HL-60 (cell line): ENCODE results near the gene MYEOV.

Experiments used
- CTCF ChIP-seq: IDR thresholded peaks from one replicate; pipeline ENCODE4 v1.5.1; 2011; ENCODE audit warnings: low read length, control low read depth, inconsistent platforms; ENCODE audit not compliant: insufficient read depth
- GABPA ChIP-seq: IDR thresholded peaks from 2 replicates; pipeline ENCODE4 v1.6.1; 2012; ENCODE audit warnings: low read depth
- POLR2AphosphoS5 ChIP-seq: IDR thresholded peaks from 2 replicates; pipeline ENCODE4 v1.6.1; 2012; ENCODE audit warnings: low read depth
- REST ChIP-seq: IDR thresholded peaks from 2 replicates; pipeline ENCODE4 v1.6.1; 2012; ENCODE audit warnings: low read depth; ENCODE audit not compliant: insufficient replicate concordance

GRCh38 chr11:69259096-69259495 is 34.9 kb upstream of the MYEOV start:
- TF ChIP-seq CTCF (no peak), POLR2AphosphoS5 (no peak), GABPA (no peak), REST (no peak)
